WTC11 (cell line): ENCODE results near the gene KCTD20. TPM values are rescaled to one million over a fixed set of nuclear protein-coding genes. Genes with fewer than 3 reads are reported as not detected.
"Not testable (repeated sequence)": the region's sequence is repeated elsewhere in the genome, so short reads cannot be mapped to it uniquely, and the experiment has no call there.

ENCODE experiments used
- ATAC-seq: fragments of 200-7000 bp; cut with Tn5 transposase; 2 replicates; pipeline ENCODE4 v1.10.0; 2021; ENCODE audit warnings: mild to moderate bottlenecking, moderate library complexity
- CTCF ChIA-PET: fragments of 300-600 bp; sonication (Branson Sonifier 250); formaldehyde crosslinking; loops from one replicate; lab custom pipeline; 2021; ENCODE audit warnings: antibody characterized with exemption; lab: Charles Lee
- POLR2A ChIA-PET: fragments of 350-600 bp; sonication (Branson Sonifier 250); formaldehyde crosslinking; loops from one replicate; lab custom pipeline; 2021; ENCODE audit warnings: antibody characterized with exemption; lab: Charles Lee
- DNase-seq: peaks from one replicate; pipeline ENCODE4 v3.0.0; 2021; ENCODE audit warnings: low spot score
- H3K27ac Mint-ChIP-seq: 2 replicates; pipeline ENCODE4 v1.8.0; 2021; ENCODE audit warnings: mixed read lengths
- H3K27me3 Mint-ChIP-seq: 2 replicates; pipeline ENCODE4 v1.8.0; 2021; ENCODE audit warnings: low read depth, mild to moderate bottlenecking, moderate library complexity, mixed read lengths
- H3K36me3 Mint-ChIP-seq: 2 replicates; pipeline ENCODE4 v1.8.0; 2021; ENCODE audit warnings: mixed read lengths
- H3K4me1 Mint-ChIP-seq: 2 replicates; pipeline ENCODE4 v1.8.0; 2022; ENCODE audit warnings: mixed read lengths
- H3K4me3 Mint-ChIP-seq: 2 replicates; pipeline ENCODE4 v1.8.0; 2021; ENCODE audit warnings: mild to moderate bottlenecking, moderate library complexity, mixed read lengths
- H3K9me3 Mint-ChIP-seq: 2 replicates; pipeline ENCODE4 v1.8.0; 2021; ENCODE audit warnings: mixed read lengths
- CREM ChIP-seq: sonication (generic); formaldehyde crosslinking; IDR thresholded peaks from 2 replicates; pipeline ENCODE4 v1.8.1; 2022; ENCODE audit warnings: mild to moderate bottlenecking, missing genetic modification reagents, moderate library complexity
- ELF4 ChIP-seq: sonication (generic); formaldehyde crosslinking; IDR thresholded peaks from 2 replicates; pipeline ENCODE4 v1.8.1; 2022; ENCODE audit warnings: low read depth, mild to moderate bottlenecking, moderate library complexity, missing genetic modification reagents
- FOXP1 ChIP-seq: sonication (generic); formaldehyde crosslinking; IDR thresholded peaks from 2 replicates; pipeline ENCODE4 v1.8.0; 2022; ENCODE audit warnings: missing genetic modification reagents, mild to moderate bottlenecking, moderate library complexity, borderline replicate concordance
- GRHL2 ChIP-seq: fragments of 250-450 bp; sonication (Bioruptor Pico); IDR thresholded peaks from 2 replicates; pipeline ENCODE4 v1.8.0; 2022; ENCODE audit warnings: mild to moderate bottlenecking, moderate library complexity; ENCODE audit not compliant: insufficient replicate concordance, severe bottlenecking
- IRF2 ChIP-seq: sonication (generic); formaldehyde crosslinking; IDR thresholded peaks from 2 replicates; pipeline ENCODE4 v1.8.0; 2022; ENCODE audit warnings: low read depth, missing genetic modification reagents, borderline replicate concordance
- NFATC4 ChIP-seq: fragments of 250-450 bp; sonication (Bioruptor Pico); IDR thresholded peaks from 2 replicates; pipeline ENCODE4 v1.9.0; 2021; ENCODE audit warnings: mild to moderate bottlenecking
- NFE2L1 ChIP-seq: sonication (generic); formaldehyde crosslinking; IDR thresholded peaks from 2 replicates; pipeline ENCODE4 v1.8.1; 2023; ENCODE audit warnings: missing genetic modification reagents
- NR3C1 ChIP-seq: sonication (generic); formaldehyde crosslinking; conservative IDR thresholded peaks from 2 replicates; pipeline ENCODE4 v1.8.1; 2023; ENCODE audit warnings: low read depth, mild to moderate bottlenecking, missing genetic modification reagents
- TCF7 ChIP-seq: sonication (generic); formaldehyde crosslinking; IDR thresholded peaks from 2 replicates; pipeline ENCODE4 v1.8.0; 2022; ENCODE audit warnings: mild to moderate bottlenecking, low read depth, missing genetic modification reagents, moderate library complexity
- ZNF138 ChIP-seq: sonication (generic); formaldehyde crosslinking; conservative IDR thresholded peaks from 2 replicates; pipeline ENCODE4 v1.8.1; 2022; ENCODE audit warnings: mild to moderate bottlenecking, moderate library complexity, missing genetic modification reagents
- ZNF232 ChIP-seq: sonication (generic); formaldehyde crosslinking; IDR thresholded peaks from 2 replicates; pipeline ENCODE4 v1.8.0; 2022; ENCODE audit warnings: mild to moderate bottlenecking, missing genetic modification reagents
- total RNA-seq: library from RNA; stranded (reverse); gene quantifications from 3 replicates; pipeline ENCODE4 v1.2.3, GENCODE V29; 2021
- TF ChIP-seq, protein P1 (sequence below): sonication (generic); formaldehyde crosslinking; IDR thresholded peaks from 2 replicates; pipeline ENCODE4 v1.8.1; 2023; ENCODE audit warnings: mild to moderate bottlenecking, moderate library complexity, missing genetic modification reagents
- TF ChIP-seq, protein P2 (sequence below): fragments of 250-450 bp; sonication (Bioruptor Pico); IDR thresholded peaks from 2 replicates; pipeline ENCODE4 v1.9.0; 2021; ENCODE audit warnings: mild to moderate bottlenecking
- TF ChIP-seq, protein P3 (sequence below): fragments of 250-450 bp; sonication (Bioruptor Pico); IDR thresholded peaks from 2 replicates; pipeline ENCODE4 v2.1.2; 2022; ENCODE audit warnings: mild to moderate bottlenecking, moderate library complexity
- TF ChIP-seq, protein P4 (sequence below): sonication (generic); formaldehyde crosslinking; IDR thresholded peaks from 2 replicates; pipeline ENCODE4 v1.8.0; 2023; ENCODE audit warnings: mild to moderate bottlenecking, missing genetic modification reagents

Gene KCTD20
- total RNA-seq, 1 experiment from 2014 or later: 26.7 TPM

DNA sequence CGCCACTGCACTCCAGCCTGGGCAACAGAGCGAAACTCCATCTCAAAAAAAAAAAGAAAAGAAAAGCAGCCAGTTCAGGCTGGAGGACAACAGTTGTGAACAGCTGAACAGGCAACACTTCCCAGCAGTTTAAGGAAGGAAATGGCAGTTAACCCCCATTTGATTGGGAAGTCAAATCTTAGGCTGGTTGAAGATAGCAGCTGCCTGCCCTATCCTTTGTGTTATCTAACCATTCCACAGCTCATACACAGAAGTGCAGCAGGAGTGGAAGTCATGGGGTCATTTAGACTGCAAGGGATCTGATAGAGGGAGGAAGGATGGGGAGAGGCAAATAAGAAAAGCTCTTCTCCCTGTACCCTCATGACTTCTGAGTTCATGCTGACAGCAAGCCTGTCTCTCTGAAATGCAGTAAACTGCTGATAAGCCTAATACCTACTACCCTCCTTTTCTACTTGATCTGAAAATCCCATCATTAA lies 35.3 kb downstream of the KCTD20 start (continued):
- TF ChIP-seq, protein P1, sequence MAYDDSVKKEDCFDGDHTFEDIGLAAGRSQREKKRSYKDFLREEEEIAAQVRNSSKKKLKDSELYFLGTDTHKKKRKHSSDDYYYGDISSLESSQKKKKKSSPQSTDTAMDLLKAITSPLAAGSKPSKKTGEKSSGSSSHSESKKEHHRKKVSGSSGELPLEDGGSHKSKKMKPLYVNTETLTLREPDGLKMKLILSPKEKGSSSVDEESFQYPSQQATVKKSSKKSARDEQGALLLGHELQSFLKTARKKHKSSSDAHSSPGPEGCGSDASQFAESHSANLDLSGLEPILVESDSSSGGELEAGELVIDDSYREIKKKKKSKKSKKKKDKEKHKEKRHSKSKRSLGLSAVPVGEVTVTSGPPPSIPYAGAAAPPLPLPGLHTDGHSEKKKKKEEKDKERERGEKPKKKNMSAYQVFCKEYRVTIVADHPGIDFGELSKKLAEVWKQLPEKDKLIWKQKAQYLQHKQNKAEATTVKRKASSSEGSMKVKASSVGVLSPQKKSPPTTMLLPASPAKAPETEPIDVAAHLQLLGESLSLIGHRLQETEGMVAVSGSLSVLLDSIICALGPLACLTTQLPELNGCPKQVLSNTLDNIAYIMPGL (CRISPR knock-in tag): no peak
- TF ChIP-seq, protein P2, sequence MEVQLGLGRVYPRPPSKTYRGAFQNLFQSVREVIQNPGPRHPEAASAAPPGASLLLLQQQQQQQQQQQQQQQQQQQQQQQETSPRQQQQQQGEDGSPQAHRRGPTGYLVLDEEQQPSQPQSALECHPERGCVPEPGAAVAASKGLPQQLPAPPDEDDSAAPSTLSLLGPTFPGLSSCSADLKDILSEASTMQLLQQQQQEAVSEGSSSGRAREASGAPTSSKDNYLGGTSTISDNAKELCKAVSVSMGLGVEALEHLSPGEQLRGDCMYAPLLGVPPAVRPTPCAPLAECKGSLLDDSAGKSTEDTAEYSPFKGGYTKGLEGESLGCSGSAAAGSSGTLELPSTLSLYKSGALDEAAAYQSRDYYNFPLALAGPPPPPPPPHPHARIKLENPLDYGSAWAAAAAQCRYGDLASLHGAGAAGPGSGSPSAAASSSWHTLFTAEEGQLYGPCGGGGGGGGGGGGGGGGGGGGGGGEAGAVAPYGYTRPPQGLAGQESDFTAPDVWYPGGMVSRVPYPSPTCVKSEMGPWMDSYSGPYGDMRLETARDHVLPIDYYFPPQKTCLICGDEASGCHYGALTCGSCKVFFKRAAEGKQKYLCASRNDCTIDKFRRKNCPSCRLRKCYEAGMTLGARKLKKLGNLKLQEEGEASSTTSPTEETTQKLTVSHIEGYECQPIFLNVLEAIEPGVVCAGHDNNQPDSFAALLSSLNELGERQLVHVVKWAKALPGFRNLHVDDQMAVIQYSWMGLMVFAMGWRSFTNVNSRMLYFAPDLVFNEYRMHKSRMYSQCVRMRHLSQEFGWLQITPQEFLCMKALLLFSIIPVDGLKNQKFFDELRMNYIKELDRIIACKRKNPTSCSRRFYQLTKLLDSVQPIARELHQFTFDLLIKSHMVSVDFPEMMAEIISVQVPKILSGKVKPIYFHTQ: no peak
- TF ChIP-seq FOXP1 (CRISPR knock-in tag) (no peak), ELF4 (CRISPR knock-in tag) (no peak)

DNA sequence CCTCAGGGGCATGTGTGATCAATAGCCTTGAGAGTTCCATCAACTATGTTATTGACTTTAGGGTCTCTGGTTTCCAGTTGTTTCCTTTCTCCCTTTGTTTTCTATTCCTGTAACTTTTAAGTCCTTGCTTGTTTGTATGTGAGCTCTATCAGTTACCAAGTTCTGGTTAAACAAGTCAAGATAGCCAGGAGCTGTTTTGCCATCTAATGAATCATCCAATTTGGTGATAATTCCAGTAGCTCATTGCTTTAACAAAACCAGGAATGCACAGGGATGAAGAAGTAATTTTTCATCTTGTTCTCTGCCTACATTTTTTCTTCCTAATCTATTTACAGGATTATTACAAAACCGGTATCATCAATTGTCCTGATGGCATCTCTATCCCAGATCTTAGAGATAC lies 36.5 kb downstream of the KCTD20 start:
- no peak overlapping the region; the same call in 1 of the 2 replicates for H3K27ac Mint-ChIP-seq
- peaks cover 21% of the 10 kb centered on the region for H3K36me3 Mint-ChIP-seq
- CTCF ChIA-PET: interaction anchor here (0.7 kb wide), 1 partner anchor 23 kb away, joined by 3 read pairs; no protein-coding TSS in a partner anchor
- H3K9me3 Mint-ChIP-seq: no peaks in the 10 kb centered on the region
- no peaks in the 10 kb centered on the region for H3K4me1 Mint-ChIP-seq
- ATAC-seq (no peak), DNase-seq (no peak)
- H3K4me3 Mint-ChIP-seq: no peak overlapping the region
- TF ChIP-seq, protein P3, sequence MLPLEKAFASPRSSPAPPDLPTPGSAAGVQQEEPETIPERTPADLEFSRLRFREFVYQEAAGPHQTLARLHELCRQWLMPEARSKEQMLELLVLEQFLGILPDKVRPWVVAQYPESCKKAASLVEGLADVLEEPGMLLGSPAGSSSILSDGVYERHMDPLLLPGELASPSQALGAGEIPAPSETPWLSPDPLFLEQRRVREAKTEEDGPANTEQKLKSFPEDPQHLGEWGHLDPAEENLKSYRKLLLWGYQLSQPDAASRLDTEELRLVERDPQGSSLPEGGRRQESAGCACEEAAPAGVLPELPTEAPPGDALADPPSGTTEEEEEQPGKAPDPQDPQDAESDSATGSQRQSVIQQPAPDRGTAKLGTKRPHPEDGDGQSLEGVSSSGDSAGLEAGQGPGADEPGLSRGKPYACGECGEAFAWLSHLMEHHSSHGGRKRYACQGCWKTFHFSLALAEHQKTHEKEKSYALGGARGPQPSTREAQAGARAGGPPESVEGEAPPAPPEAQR (CRISPR knock-in tag): no peak
- TF ChIP-seq ZNF232 (CRISPR knock-in tag) (no peak), TCF7 (CRISPR knock-in tag) (no peak), NFE2L1 (CRISPR knock-in tag) (no peak), NR3C1 (no peak), NFATC4 (CRISPR knock-in tag) (no peak), ZNF138 (no peak), GRHL2 (CRISPR knock-in tag) (no peak), IRF2 (CRISPR knock-in tag) (no peak), CREM (CRISPR knock-in tag) (no peak)
- TF ChIP-seq, protein P4, sequence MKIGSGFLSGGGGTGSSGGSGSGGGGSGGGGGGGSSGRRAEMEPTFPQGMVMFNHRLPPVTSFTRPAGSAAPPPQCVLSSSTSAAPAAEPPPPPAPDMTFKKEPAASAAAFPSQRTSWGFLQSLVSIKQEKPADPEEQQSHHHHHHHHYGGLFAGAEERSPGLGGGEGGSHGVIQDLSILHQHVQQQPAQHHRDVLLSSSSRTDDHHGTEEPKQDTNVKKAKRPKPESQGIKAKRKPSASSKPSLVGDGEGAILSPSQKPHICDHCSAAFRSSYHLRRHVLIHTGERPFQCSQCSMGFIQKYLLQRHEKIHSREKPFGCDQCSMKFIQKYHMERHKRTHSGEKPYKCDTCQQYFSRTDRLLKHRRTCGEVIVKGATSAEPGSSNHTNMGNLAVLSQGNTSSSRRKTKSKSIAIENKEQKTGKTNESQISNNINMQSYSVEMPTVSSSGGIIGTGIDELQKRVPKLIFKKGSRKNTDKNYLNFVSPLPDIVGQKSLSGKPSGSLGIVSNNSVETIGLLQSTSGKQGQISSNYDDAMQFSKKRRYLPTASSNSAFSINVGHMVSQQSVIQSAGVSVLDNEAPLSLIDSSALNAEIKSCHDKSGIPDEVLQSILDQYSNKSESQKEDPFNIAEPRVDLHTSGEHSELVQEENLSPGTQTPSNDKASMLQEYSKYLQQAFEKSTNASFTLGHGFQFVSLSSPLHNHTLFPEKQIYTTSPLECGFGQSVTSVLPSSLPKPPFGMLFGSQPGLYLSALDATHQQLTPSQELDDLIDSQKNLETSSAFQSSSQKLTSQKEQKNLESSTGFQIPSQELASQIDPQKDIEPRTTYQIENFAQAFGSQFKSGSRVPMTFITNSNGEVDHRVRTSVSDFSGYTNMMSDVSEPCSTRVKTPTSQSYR (CRISPR knock-in tag): no peak
- TF ChIP-seq, protein P1 (CRISPR knock-in tag): no peak
- H3K27me3 Mint-ChIP-seq: no peaks in the 10 kb centered on the region
- POLR2A ChIA-PET: no interaction called here

DNA sequence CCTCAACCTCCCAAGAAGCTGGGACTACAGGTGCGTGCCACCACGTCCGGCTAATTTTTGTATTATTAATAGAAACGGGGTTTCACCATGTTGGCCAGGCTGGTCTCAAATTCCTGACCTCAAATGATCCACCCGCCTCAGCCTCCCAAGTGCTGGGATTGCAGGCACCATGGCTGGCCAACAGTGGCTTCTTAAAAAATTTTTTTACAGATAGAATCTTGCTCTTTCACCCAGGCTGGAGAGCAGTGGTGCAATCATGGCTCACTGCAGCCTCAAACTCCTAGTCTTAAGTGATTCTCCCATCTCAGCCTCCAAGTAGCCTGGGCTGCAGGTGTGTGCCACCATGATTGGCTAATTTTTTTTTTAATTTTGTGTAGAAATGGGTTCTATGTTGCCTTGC lies 40.5 kb downstream of the KCTD20 start:
- not testable (repeated sequence) for H3K9me3 Mint-ChIP-seq, H3K27ac Mint-ChIP-seq, DNase-seq, H3K4me3 Mint-ChIP-seq, H3K27me3 Mint-ChIP-seq, ATAC-seq, H3K4me1 Mint-ChIP-seq
- CTCF ChIA-PET: interaction anchor here (0.7 kb wide), 1 partner anchor 61 kb away, joined by 3 read pairs; no protein-coding TSS in a partner anchor
- POLR2A ChIA-PET: interaction anchor here (0.7 kb wide), 1 partner anchor 69 kb away, joined by 5 read pairs; no protein-coding TSS in a partner anchor
- H3K36me3 Mint-ChIP-seq: peaks cover 47% of the 10 kb centered on the region
